Measurements from ENCODE around the gene MRPL36.

DNA sequence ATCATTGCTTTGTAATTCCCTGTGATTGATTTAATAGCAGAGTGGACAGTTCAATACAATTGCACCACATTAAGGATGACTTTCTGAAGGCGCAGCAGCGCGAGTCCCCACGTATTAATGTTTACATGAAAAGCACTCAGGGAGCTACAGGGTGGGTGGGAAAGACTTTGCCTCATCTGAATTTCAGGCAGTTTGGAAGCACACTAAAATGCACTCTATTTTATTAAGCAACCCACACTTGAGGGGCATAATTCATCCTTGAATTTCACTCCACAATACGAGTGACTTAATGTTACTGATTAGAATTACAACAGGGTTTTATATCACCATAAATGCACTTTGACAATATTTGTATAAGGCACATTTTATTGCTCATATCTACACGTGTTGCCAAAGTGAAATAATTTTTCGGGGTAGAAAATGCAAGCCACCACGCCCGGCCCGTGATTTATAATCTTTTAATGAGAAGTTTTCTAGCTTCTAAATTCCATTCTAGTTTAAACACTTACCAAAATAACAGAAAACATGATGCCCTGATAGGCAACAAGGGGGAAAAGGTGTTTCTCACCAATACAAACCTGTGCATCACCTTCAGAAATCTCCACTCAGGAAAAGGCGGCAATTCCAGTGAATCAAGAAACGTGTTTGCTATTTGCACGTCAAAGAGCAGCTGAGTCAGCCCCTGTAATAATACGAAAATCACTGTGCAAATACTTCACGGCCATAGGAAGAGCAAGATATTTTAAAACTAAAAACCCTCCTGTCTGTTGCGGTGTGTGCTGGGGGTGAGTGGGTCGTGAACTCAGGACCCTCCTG is 42.6 kb upstream of the MRPL36 start:
- TF ChIP-seq POLR2A (IDR thresholded peaks at IDR 0.05) (no peak), POLR2AphosphoS5 (IDR thresholded peaks at IDR 0.05; ENCODE audit: insufficient read depth in 1 of 2, low read depth in 1 of 2) (no peak)
